H1 (cell line): ENCODE data around the gene KCNB1. TPM values are rescaled to one million over a fixed set of nuclear protein-coding genes. Genes with fewer than 3 reads are reported as not detected.

Source experiments
- CTCF ChIA-PET: fragments of 300-600 bp; sonication (Branson Sonifier 250); formaldehyde crosslinking; loops from one replicate; lab custom pipeline; 2021; ENCODE audit not compliant: partially characterized antibody; lab: Charles Lee
- POLR2A ChIA-PET: fragments of 300-600 bp; sonication (Branson Sonifier 250); formaldehyde crosslinking; loops from one replicate; lab custom pipeline; 2021; ENCODE audit warnings: inconsistent platforms; ENCODE audit not compliant: partially characterized antibody; lab: Charles Lee
- DNase-seq, 2 experiments: peaks; one replicate each; pipeline versions ENCODE4 v3.0.0 to v3.0.0-alpha.2; 2010 to 2022; ENCODE audit warnings: low spot score in 2 of 2, low read depth in 1 of 2, mixed read lengths in 1 of 2
- FAIRE-seq: peaks from 2 replicates; lab custom pipeline; 2011; peaks lifted over from hg19 to GRCh38; lab: Jason Lieb, UNC
- H2AFZ ChIP-seq: 2 replicates; pipeline ENCODE4 v1.8.1; 2012; ENCODE audit warnings: low read length, inconsistent platforms
- H2AK5ac ChIP-seq: 2 replicates; pipeline ENCODE4 v1.6.1; 2013; ENCODE audit warnings: low read depth, low read length
- H2BK120ac ChIP-seq: replicated peaks from 2 replicates; pipeline ENCODE3; 2013; ENCODE audit warnings: low read depth, low read length, inconsistent platforms
- H2BK12ac ChIP-seq: 2 replicates; pipeline ENCODE4 v1.6.1; 2013; ENCODE audit warnings: low read depth, low read length
- H2BK15ac ChIP-seq: 2 replicates; pipeline ENCODE4 v1.6.1; 2013; ENCODE audit warnings: low read length
- H2BK20ac ChIP-seq: 2 replicates; pipeline ENCODE4 v1.6.1; 2013; ENCODE audit warnings: low read length
- H2BK5ac ChIP-seq: 2 replicates; pipeline ENCODE4 v1.6.1; 2013; ENCODE audit warnings: low read depth, low read length
- H3K14ac ChIP-seq: 2 replicates; pipeline ENCODE4 v1.6.1; 2013; ENCODE audit warnings: inconsistent platforms; ENCODE audit not compliant: insufficient read length
- H3K18ac ChIP-seq: 2 replicates; pipeline ENCODE4 v1.6.1; 2013; ENCODE audit warnings: low read length; ENCODE audit errors: extremely low read depth
- H3K23ac ChIP-seq: 2 replicates; pipeline ENCODE4 v1.6.1; 2013; ENCODE audit warnings: inconsistent platforms; ENCODE audit not compliant: insufficient read length
- H3K23me2 ChIP-seq: 2 replicates; pipeline ENCODE4 v1.6.1; 2013; ENCODE audit warnings: low read depth, low read length
- H3K27ac ChIP-seq: 2 replicates; pipeline ENCODE4 v1.6.1; 2011; ENCODE audit warnings: low read depth, low read length, inconsistent platforms
- H3K27me3 ChIP-seq, 4 experiments: replicated peaks in 1 of 4; 1 replicate in 1 of 4; 2 replicates in 3 of 4; pipeline versions ENCODE4 v1.6.1 to v1.8.1; 2011 to 2013; ENCODE audit warnings: low read length in 3 of 4, mild to moderate bottlenecking in 3 of 4, inconsistent platforms in 2 of 4, mixed read lengths in 2 of 4, moderate library complexity in 1 of 4; ENCODE audit not compliant: control insufficient read depth in 3 of 4, insufficient read depth in 3 of 4; ENCODE audit errors: extremely low read depth in 1 of 4
- H3K36me3 ChIP-seq, 4 experiments: 2 replicates each; pipeline versions ENCODE4 v1.6.1 to v1.8.1; 2011 to 2013; ENCODE audit warnings: mild to moderate bottlenecking in 4 of 4, low read length in 3 of 4, moderate library complexity in 2 of 4, control low read depth in 1 of 4, inconsistent platforms in 1 of 4; ENCODE audit not compliant: insufficient read depth in 4 of 4, control insufficient read depth in 2 of 4
- H3K4ac ChIP-seq: replicated peaks from 2 replicates; pipeline ENCODE3; 2013; ENCODE audit warnings: low read length, low read depth, mixed read lengths, inconsistent platforms; ENCODE audit not compliant: insufficient read length
- H3K4me1 ChIP-seq, 4 experiments: replicated peaks in 1 of 4; 1 replicate in 1 of 4; 2 replicates in 3 of 4; pipeline versions ENCODE4 v1.6.1 to v1.8.1; 2011 to 2013; ENCODE audit warnings: low read length in 3 of 4, inconsistent platforms in 2 of 4, mixed read lengths in 1 of 4; ENCODE audit not compliant: insufficient read depth in 4 of 4, control insufficient read depth in 3 of 4
- H3K4me2 ChIP-seq, 2 experiments: 2 replicates each; pipeline versions ENCODE4 v1.6.1 to v1.8.1; 2011 to 2013; ENCODE audit warnings: low read depth in 2 of 2, low read length in 2 of 2, control low read depth in 1 of 2, inconsistent platforms in 1 of 2, mild to moderate bottlenecking in 1 of 2; ENCODE audit not compliant: insufficient read depth in 1 of 2
- H3K4me3 ChIP-seq, 4 experiments: fragments of 200-600, 300-600 bp in 1 of 4; sonication (generic), shearing (Covaris generic), sonication (Bioruptor Twin) in 1 of 4; 2 replicates each; pipeline versions ENCODE4 v1.5.1 to v1.8.1; 2011 to 2016; ENCODE audit warnings: low read length in 4 of 4, low read depth in 3 of 4, control low read depth in 2 of 4, inconsistent platforms in 2 of 4, mild to moderate bottlenecking in 2 of 4, mixed read lengths in 1 of 4, moderate library complexity in 1 of 4; ENCODE audit not compliant: insufficient read depth in 2 of 4; ENCODE audit errors: extremely low read depth in 1 of 4
- H3K56ac ChIP-seq: replicated peaks from 2 replicates; pipeline ENCODE3; 2013; ENCODE audit warnings: low read depth, mild to moderate bottlenecking, mixed read lengths, low read length, inconsistent platforms; ENCODE audit not compliant: insufficient read length
- H3K79me1 ChIP-seq: 2 replicates; pipeline ENCODE4 v1.6.1; 2013; ENCODE audit warnings: low read depth, low read length, control low read depth
- H3K79me2 ChIP-seq, 2 experiments: 2 replicates each; pipeline versions ENCODE4 v1.6.1 to v1.8.1; 2012 to 2013; ENCODE audit warnings: low read length in 2 of 2, mild to moderate bottlenecking in 2 of 2, inconsistent platforms in 1 of 2; ENCODE audit not compliant: insufficient read depth in 2 of 2, control insufficient read depth in 1 of 2
- H3K9ac ChIP-seq, 4 experiments: replicated peaks in 1 of 4; 1 replicate in 1 of 4; 2 replicates in 3 of 4; pipeline versions ENCODE4 v1.6.1 to v1.8.1; 2011 to 2013; ENCODE audit warnings: low read depth in 3 of 4, low read length in 3 of 4, control low read depth in 2 of 4, mild to moderate bottlenecking in 2 of 4, moderate library complexity in 2 of 4, inconsistent platforms in 1 of 4; ENCODE audit errors: extremely low read depth in 1 of 4
- H3K9me3 ChIP-seq, 2 experiments: 2 replicates each; pipeline versions ENCODE4 v1.6.1 to v1.8.1; 2012 to 2013; ENCODE audit warnings: mild to moderate bottlenecking in 2 of 2, moderate library complexity in 2 of 2, control low read depth in 1 of 2, inconsistent platforms in 1 of 2, low read depth in 1 of 2, low read length in 1 of 2, mixed read lengths in 1 of 2; ENCODE audit not compliant: insufficient read depth in 2 of 2
- H4K20me1 ChIP-seq, 2 experiments: replicated peaks in 1 of 2; 2 replicates each; pipeline versions ENCODE3 to v1.8.1; 2011 to 2013; ENCODE audit warnings: inconsistent platforms in 2 of 2, low read length in 2 of 2, mild to moderate bottlenecking in 1 of 2; ENCODE audit not compliant: insufficient read depth in 2 of 2, control insufficient read depth in 1 of 2
- H4K5ac ChIP-seq: 2 replicates; pipeline ENCODE4 v1.6.1; 2013; ENCODE audit warnings: low read length, low read depth, mixed read lengths, inconsistent platforms; ENCODE audit not compliant: insufficient read length
- H4K8ac ChIP-seq: 2 replicates; pipeline ENCODE4 v1.8.0; 2013; ENCODE audit warnings: mild to moderate bottlenecking, moderate library complexity, low read length, inconsistent platforms; ENCODE audit not compliant: insufficient read depth; ENCODE audit errors: extremely low read depth
- H4K91ac ChIP-seq: replicated peaks from 2 replicates; pipeline ENCODE3; 2013; ENCODE audit warnings: low read length, mixed read lengths, inconsistent platforms; ENCODE audit not compliant: insufficient read length
- BRCA1 ChIP-seq: IDR thresholded peaks from 2 replicates; pipeline ENCODE4 v1.6.1; 2012; ENCODE audit warnings: low read depth, low read length, improper control_type of control experiment
- CHD1 ChIP-seq: IDR thresholded peaks from 2 replicates; pipeline ENCODE4 v1.6.1; 2012; ENCODE audit warnings: low read depth, low read length, improper control_type of control experiment
- CTCF ChIP-seq, 3 experiments: IDR thresholded peaks; 1 replicate in 2 of 3; 2 replicates in 1 of 3; pipeline versions ENCODE4 v1.5.1 to v1.6.1; 2011; ENCODE audit warnings: low read length in 3 of 3, mild to moderate bottlenecking in 3 of 3, inconsistent platforms in 2 of 3, low read depth in 1 of 3, moderate library complexity in 1 of 3; ENCODE audit not compliant: insufficient read depth in 1 of 3; ENCODE audit errors: control extremely low read depth in 1 of 3
- KDM5A ChIP-seq: fragments of 200-600 bp; IDR thresholded peaks from 2 replicates; pipeline ENCODE4 v1.7.1; 2012; ENCODE audit warnings: mild to moderate bottlenecking, low read length, inconsistent platforms, mixed read lengths
- MAFK ChIP-seq: IDR thresholded peaks from 2 replicates; pipeline ENCODE4 v1.6.1; 2012; ENCODE audit warnings: low read depth, mild to moderate bottlenecking, improper control_type of control experiment, low read length
- NANOG ChIP-seq: IDR thresholded peaks from 2 replicates; pipeline ENCODE4 v1.6.1; 2011; ENCODE audit warnings: low read length, low read depth, mild to moderate bottlenecking, inconsistent platforms; ENCODE audit not compliant: insufficient read depth, poor library complexity, severe bottlenecking
- RXRA ChIP-seq: IDR thresholded peaks from 2 replicates; pipeline ENCODE4 v1.6.1; 2011; ENCODE audit warnings: low read depth, mild to moderate bottlenecking, low read length, moderate library complexity; ENCODE audit not compliant: insufficient read depth
- SIX5 ChIP-seq: IDR thresholded peaks from 2 replicates; pipeline ENCODE4 v1.6.1; 2011; ENCODE audit warnings: mild to moderate bottlenecking, low read depth, low read length
- SP1 ChIP-seq: IDR thresholded peaks from 2 replicates; pipeline ENCODE4 v1.6.1; 2011; ENCODE audit warnings: low read depth, low read length
- WGBS, 2 experiments: shearing (Covaris generic) in 1 of 2; methylation state at CpG; one replicate each; pipeline versions ENCODE4 v1.1.6 to v1.1.7; 2013 to 2015; ENCODE audit warnings: low lambda C conversion rate in 2 of 2, mixed read lengths in 2 of 2, inconsistent platforms in 1 of 2, low coverage in 1 of 2, missing lambda C conversion rate in 1 of 2; ENCODE audit not compliant: insufficient replicate concordance in 2 of 2, insufficient coverage in 1 of 2, insufficient read length in 1 of 2; ENCODE audit errors: extremely low coverage in 1 of 2, missing lambda C conversion rate in 1 of 2; 5-methylcytosine and 5-hydroxymethylcytosine counted together
- long read RNA-seq, 2 experiments: library from RNA in 1 of 2; library from capped mRNA in 1 of 2; stranded (forward); transcript quantifications; one replicate each; pipeline ENCODE4 v2.0.0, GENCODE V29; 2021; ENCODE audit warnings: inconsistent platforms in 1 of 2
- polyA minus RNA-seq, 3 experiments: library from RNA; depleted of rRNA, polyadenylated mRNA; stranded (reverse); fragments of >200 nt; gene quantifications; 1 replicate in 2 of 3; 2 replicates in 1 of 3; pipeline ENCODE4 v1.2.3, GENCODE V29; 2011
- polyA plus RNA-seq, 7 experiments: library from polyadenylated mRNA; depleted of rRNA in 3 of 7; stranded (reverse) in 5 of 7; unstranded in 2 of 7; fragments of >200 nt in 5 of 7; fragments of 200-250 nt in 2 of 7; gene quantifications; 1 replicate in 5 of 7; 2 replicates in 1 of 7; 4 replicates in 1 of 7; pipeline versions ENCODE4 v1.2.1 to v1.2.3, GENCODE V29; 2011 to 2013; ENCODE audit warnings: missing spikeins in 2 of 7, mixed read lengths in 2 of 7
- total RNA-seq: library from RNA; stranded (reverse); fragmentation: NEBNext Ultra II Directional; extraction: Animal tissue kit (Norgen Biotek cat#: 25700); gene quantifications from 2 replicates; pipeline ENCODE4 v1.2.1, GENCODE V29; 2021

KCNB1 gene
- total RNA-seq = 0.58 and 0.59 TPM in 2 replicates
- 0.47 and 0.67 TPM in 2 replicates for polyA plus RNA-seq (2011; rRNA removed)
- 0.56 TPM for polyA plus RNA-seq (2011; cell fraction: cytosol; rRNA removed)
- 1.0 TPM for polyA plus RNA-seq (2011; cell fraction: nucleus; rRNA removed)
- polyA plus RNA-seq (2012, experiment 1 of 2) = 0.54 to 4.4 TPM (median 0.65 TPM) in 4 replicates
- polyA plus RNA-seq (2012, experiment 2 of 2) = 0.12 TPM
- polyA plus RNA-seq (2013, experiment 1 of 2) = 0.28 TPM
- polyA plus RNA-seq (2013, experiment 2 of 2) = 0.35 TPM
- polyA minus RNA-seq (2011; rRNA and poly(A)+ RNA removed) = 1.7 and 6.4 TPM in 2 replicates
- polyA minus RNA-seq (2011; cell fraction: cytosol; rRNA and poly(A)+ RNA removed) = 1.4 TPM
- 1.7 TPM for polyA minus RNA-seq (2011; cell fraction: nucleus; rRNA and poly(A)+ RNA removed)
- long read RNA-seq, experiment 1 = 0 reads
- long read RNA-seq, experiment 2 = 0 reads

GRCh38 chr20:49482621-49483017 is at the start of gene KCNB1:
KCNB1 (minus strand) TSS chr20:49482668; CDS start chr20:49482480, 188 bp downstream.
- Histone ChIP-seq H2BK5ac (no peak within 1 kb of the TSS), H2BK12ac (0 out of 2 replicates have a peak within 1 kb of the TSS, but pooled peaks have one; percentile 9), H3K4me2 (peak within 1 kb of the TSS; percentile 50 to 97), H3K23me2 (peaks cover 6% of the 10 kb centered on the region; the same call in 1 of the 2 replicates), H4K20me1 (peaks cover 0 to 5% of the 10 kb centered on the region in 2 experiments), H3K79me2 (no peaks in the 10 kb centered on the region), H3K79me1 (no peaks in the 10 kb centered on the region), H4K8ac (no peak within 1 kb of the TSS; the same call in 1 of the 2 replicates), H3K9ac (no peak within 1 kb of the TSS), H4K91ac (no peak within 1 kb of the TSS), H3K4me1 (peaks cover 0 to 5% (median under 1%) of the 10 kb centered on the region in 4 experiments; a peak in 2 of 7 replicates), H3K14ac (no peak within 1 kb of the TSS), H3K23ac (no peak within 1 kb of the TSS), H3K4ac (no peak within 1 kb of the TSS), H2BK15ac (no peak within 1 kb of the TSS), H2BK120ac (no peak within 1 kb of the TSS), H4K5ac (no peak within 1 kb of the TSS), H3K56ac (no peak within 1 kb of the TSS), H2BK20ac (no peak within 1 kb of the TSS), H3K27ac (no peak within 1 kb of the TSS), H3K9me3 (no peaks in the 10 kb centered on the region; a peak in 1 of 4 replicates), H3K36me3 (no peaks in the 10 kb centered on the region), H3K4me3 (peak within 1 kb of the TSS; percentile 41 to 75 (median 62)), H2AK5ac (no peak within 1 kb of the TSS), H3K27me3 (peaks cover 0 to 12% (median 9%) of the 10 kb centered on the region in 4 experiments; a peak in 5 of 7 replicates), H3K18ac (no peak within 1 kb of the TSS; the same call in 1 of the 2 replicates), H2AFZ (no peak within 1 kb of the TSS)
- no peak for FAIRE-seq
- WGBS, 2 experiments = 2% methylated on average over 7 of the region's 34 CpGs; no CpG with 5 or more reads in 1 of the 2 experiments
- CTCF ChIA-PET = interaction anchor here (0.7 to 8.5 kb wide), 10 partner anchors 25 to 300 kb away, joined by 3 to 126 read pairs (median 12); no protein-coding TSS in a partner anchor
- POLR2A ChIA-PET = interaction anchor here (0.9 to 1.4 kb wide), 4 partner anchors 10 to 202 kb away, joined by 3 to 4 read pairs (median 3); no protein-coding TSS in a partner anchor
- peak; percentile 72 to 96 for DNase-seq
- TF ChIP-seq BRCA1 (no peak), MAFK (no peak), KDM5A (no peak), CTCF (IDR thresholded peaks at IDR 0.05; ENCODE audit: control extremely low read depth in 1 of 3, insufficient read depth in 1 of 3, low read depth in 1 of 3, low read length in 3 of 3) (no peak; a peak in 1 of 4 replicates), NANOG (peak; percentile 91), SP1 (peak; percentile 21; the same call in 1 of the 2 replicates), CHD1 (no peak), RXRA (no peak), SIX5 (no peak)
